HG03439 (cell line): ENCODE data around the gene ZFHX3.
"Not testable (repeated sequence)": the region's sequence is repeated elsewhere in the genome, so short reads cannot be mapped to it uniquely, and the experiment has no call there.

Source experiments
- ATAC-seq: cut with Tn5 transposase; IDR thresholded peaks from one replicate; pipeline ENCODE4 v1.9.1; 2021; ENCODE audit warnings: mild to moderate bottlenecking, moderate library complexity; ENCODE audit not compliant: unreplicated experiment

ZFHX3 gene

DNA sequence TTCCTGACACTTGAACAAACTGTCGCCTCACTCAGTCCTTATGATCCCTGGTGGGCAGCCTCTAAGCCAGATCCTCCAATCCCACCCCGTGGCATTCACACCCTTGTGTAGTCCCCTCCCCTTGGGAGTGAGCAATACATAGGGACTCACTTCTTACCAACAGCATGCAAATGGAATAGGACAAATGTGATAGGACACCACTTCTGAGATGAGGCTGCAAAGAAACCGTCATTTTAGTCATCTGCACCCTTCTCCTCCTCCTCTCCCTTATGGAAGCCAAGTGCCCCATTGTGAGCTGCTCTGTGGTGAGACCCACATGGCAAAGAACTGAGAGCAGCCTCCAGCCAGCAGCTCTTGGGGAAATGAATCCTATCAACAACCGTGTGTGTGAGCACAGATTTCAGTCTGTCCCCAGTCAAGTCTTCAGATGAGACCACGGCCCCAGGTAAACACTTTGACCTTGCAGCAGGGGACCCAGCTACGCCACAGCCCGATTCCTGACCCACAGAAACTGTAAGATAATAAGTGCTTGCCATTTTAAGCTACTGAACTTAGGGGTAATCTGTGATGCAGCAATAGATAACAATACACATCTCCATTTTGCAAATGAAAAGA lies 46.9 kb downstream of the ZFHX3 start:
- ATAC-seq, result no peak

DNA sequence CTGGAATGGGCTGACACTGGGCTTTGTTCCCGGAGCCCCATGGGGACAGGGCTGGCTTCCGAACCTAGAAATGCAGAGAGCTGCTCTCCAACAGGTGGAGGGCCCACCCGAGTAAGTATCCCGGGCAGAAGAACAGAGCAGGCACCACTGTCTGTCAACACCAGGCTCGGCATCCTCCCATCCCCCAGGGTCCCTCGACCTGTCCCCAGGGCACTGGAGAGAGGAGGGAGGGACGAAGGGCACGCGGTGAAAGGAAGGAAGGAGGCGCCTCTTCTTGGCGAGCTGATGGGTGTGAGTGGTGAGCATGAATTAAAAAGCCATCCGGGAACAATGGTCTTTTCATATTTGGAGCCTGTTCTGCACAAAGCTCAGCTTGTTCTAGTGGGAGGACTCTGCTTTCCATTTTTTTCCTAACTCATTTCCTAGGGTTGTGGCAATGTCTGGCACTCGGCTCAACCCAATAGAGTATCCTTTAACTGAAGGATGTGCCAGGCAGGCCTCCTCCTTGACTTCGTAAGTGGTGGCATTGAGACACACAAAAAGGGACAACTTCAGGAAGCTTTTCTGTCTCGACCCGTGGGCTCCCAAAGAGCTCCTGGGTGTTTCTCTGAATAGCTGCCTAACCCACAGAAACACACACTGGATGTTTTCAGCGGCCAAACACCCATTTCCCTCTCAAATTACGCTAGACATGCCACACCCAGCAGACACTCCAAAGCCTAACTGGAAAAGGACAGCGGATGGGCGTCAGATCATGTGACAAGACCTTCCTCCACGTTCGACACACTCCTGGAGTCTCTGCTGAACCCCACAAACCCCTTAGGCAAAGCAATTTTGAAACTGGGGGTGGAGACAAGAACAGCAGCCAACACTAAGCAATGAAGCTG lies 47.7 kb downstream of the ZFHX3 start:
- no peak for ATAC-seq

DNA sequence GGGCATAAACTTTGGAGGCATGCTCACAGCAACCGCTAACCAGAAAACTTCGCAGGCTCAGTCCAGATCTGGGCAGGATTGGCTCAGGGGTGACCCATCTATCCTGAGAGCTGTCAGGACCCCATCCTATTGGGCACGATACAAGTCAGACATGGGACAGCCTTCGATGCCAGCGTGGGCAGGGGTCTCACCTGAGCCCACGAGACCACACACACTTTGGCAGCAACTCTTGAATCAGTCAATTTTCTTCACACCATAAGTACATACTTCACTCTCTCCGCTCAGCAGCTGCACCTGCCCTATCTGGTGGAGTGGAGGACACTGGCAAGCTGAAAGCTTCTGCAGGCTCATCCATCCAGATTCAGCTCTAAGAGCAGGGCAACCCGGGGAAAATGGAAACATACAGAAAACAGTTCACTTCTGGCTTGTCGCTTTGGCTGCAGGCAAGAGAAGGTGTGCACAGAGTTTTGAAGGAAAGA lies 48.3 kb downstream of the ZFHX3 start:
- ATAC-seq, result no peak

DNA sequence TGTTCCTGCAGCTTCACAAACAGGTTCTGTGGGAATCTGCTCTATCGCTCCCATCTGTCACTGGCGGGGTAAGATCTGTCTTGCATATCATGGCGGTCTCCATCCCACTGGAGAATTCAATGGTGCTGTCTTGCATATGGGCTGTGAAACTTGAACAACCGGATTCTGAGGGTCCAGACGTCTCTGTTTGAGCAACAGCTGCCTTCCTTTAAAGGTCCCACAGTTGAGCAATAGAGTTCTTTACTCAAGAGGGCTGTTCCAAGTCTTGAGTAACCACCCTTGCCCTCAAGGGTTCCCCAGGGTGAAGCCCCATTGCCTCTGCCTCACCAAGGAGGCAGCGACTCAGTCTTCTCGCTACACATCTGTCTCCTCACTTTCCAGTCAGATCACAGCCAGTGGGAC lies 50.8 kb downstream of the ZFHX3 start:
- no peak for ATAC-seq

DNA sequence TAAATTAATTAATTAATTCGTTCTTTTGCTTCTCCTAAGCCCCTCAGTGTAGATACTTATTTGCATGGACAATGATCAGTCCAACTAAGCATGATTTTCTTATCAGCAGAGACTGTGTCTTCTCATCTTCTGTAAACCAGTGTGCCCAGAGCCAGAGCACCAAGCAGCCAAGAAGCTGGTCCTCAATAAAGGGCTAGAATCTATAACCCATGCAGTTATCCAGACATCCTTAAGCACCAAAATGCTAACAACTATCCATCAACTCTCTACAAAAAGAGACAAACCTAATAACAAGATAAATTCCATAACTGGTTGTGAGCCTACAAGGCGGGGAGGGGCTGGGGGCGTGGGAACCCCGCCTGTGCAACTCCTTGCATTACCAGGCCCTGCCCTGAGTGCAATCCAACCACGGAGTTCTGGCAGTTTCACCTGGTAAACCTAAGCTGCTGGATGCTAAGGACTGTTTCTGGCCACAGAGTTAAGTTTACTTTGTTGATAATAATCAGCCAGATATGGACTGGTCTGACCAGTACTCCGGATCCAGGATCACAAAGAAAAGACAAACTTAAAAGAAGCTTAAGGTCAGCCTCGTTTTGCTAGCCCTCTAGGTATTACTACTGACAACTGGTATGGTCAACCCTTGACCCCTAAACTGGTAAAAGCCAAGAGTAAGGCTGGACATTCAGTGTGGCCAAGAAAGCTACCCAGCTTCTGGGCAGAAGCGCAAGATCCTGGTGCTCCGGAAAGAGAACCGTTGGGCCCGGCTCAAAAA lies 51.5 kb downstream of the ZFHX3 start:
- no peak for ATAC-seq

DNA sequence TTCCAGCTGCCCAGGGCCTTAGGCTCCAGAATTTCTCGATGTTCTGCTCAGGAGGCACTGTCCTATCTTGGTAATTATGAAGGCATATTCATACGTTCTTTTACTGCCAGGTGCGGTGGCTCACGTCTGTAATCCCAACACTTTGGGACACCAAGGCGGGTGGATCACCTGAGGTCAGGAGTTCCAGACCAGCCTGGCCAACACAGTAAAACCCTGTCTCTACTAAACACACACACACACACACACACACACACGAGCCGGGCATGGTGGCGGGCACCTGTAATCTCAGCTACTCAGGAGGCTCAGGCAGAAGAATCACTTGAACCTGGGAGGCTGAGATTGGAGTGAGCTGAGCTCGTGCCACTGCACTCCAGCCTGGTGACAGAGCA lies 52.1 kb downstream of the ZFHX3 start:
- not testable (repeated sequence) for ATAC-seq

DNA sequence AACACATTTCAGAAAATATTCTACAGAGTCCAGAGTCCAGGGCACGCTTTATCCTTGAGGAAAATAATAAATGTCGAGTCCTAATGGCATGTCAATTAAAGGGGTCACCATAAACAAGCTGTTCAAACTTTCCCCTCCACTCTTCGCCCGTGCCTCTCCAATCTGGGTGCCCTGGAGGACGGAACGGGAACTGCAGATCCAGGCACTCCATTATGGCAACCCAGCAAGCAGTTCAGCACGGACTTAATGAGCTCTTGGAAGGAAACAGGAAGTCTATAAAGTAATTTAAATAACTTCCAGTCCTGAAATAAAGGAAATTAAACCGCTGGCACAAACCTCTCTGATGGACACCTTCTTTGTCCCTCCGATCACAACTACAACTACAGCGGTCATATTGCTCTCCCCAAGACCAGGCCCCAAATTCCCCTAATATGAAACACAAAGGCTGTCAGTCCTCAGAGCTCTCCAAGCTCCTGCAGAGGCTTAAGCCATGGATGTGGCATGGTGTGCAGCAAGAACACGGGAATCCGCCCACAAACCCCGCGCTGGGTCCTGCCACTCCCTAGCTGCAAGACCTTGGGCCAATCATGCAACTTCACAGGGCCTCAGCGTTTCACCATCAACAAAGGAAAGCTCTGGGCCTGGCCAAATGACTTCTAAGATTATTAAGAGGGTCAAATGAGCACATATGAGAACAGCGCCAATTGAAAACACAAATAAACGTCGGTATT lies 52.6 kb downstream of the ZFHX3 start:
- no peak for ATAC-seq

DNA sequence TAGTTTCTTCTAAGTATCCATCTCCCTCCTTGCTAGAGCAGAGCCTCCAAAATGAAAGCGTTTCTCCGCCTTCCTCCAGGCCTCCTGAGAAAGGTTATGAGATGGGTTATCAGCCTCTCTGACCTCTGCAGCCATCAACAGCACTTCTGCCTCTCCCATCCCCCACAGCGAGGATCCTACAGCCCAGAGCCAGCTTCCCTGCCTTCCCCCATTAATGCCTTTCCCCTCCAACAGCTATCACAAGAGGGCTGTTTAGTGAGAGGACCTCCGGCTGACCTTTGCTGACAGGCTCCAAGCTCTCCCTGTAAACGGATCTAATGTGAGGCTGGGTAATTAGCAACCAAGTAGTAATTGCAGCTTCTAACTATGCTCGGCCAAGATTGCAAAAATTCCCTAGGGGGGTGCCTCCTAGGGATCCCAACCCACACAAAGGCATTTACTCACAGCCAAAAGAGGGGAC lies 55.8 kb downstream of the ZFHX3 start:
- ATAC-seq, result no peak

DNA sequence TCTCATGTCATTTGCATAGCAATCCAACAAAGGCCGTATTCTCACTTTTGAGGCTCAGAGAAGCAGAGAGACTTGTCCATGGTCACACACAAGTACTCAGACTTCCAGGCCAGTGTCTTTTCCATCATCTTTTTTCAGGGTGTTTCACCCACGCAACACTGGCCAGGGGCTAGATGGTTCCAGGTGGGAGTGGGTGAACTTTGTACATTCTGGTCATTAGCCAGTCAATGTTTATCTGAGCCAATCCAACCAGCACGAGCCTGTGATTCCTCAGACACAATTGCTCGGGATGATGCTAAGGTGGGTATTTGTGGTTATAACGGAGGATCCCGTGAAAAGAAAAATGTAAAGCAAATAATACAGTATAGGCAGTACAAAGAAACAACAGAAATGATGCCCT lies 56.3 kb downstream of the ZFHX3 start:
- ATAC-seq, result no peak

DNA sequence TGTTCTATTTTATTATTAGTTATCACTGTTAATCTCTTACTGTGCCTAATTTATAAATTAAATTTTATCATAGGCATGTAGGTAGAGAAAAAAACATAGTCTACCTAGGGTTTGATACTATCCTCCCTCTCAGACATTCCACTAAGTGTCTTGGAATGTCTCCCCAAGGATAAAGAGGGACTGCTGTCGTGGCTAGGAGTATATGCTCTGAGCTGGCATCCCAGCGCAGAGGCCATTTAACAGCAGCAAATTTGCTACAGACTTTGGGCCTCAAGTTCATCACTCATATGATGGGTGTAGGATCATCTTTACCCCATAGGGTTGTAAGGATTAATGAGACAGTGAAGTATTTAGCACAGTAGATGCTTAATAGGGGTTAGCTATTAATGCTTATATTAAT lies 56.7 kb downstream of the ZFHX3 start:
- ATAC-seq, result no peak

DNA sequence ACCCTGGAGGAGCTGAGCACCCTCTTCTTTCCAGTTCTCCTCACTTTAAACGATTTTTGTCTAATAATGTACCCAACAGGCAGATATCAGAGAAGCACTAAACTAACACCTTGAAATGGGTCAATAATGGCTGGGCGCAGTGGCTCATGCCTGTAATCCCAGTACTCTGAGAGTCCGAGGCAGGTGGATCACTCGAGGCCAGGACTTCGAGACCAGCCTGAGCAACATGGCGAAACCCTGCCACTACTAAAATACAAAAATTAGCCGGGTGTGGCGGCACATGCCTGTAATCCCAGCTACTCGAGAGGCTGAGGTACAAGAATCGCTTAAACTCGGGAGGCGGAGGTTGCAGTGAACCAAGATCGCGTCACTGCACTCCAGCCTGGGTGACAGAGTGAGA lies 57.4 kb downstream of the ZFHX3 start:
- no peak for ATAC-seq

DNA sequence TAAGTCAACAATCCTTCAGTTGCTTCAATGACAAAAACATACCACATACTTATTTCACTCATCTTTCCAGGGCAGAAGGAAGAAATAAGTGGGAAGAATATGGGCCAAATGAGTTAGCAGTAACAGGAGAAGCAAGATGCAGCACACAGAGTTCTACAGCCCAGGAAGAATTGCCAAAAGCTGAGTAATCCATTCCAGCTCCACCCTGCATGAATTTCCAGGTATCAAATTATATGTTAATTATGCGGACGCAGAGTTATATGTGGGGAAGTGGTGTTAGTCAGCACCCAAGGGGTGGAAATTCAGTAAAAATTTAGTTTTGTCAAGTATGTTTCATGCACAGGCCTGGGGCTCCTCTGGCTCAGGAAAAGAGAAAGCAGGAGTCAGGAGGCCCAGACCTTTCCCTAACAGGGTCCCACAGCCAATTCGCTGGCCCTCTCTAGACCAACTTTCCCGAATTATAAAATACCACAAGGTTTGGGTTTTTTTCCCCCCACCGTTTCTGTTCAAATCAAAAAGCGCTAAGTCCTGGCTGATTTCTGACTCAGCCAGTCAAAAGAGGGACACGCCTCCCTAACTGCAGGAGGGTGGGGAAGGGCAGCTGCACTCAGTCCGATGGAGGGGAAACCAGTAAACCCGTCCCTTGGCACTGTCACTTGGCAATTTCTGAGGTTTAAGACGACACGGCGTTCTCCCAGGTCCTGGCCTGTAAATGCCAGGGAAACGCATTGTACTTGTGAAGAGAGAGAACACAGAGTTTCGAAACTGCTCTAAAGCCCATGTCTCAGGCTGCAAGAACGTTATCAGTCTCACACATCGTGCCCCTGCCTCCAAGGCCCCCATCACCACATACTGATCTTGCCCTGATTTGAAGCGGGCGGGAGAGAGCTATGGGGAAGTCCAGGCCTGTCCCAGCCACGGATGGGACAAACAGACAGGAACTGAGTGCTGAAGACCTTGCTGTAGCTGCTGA lies 58.1 kb downstream of the ZFHX3 start:
- no peak for ATAC-seq

DNA sequence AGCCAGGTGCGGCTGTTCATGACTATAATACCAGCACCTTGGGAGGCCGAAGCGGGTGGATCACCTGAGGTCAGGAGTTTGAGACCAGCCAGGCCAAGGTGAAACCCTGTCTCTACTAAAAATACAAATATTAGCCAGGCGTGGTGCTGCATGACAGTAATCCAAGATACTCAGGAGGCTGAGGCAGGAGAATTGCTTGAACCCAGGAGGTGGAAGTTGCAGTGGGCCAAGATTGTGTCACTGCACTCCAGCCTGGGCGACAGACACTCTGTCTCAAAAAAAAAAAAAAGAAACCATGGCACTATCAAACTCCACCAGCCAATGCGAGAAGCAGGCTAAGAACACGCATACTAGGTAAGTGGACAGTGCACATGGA lies 58.7 kb downstream of the ZFHX3 start:
- ATAC-seq, result not testable (repeated sequence)

DNA sequence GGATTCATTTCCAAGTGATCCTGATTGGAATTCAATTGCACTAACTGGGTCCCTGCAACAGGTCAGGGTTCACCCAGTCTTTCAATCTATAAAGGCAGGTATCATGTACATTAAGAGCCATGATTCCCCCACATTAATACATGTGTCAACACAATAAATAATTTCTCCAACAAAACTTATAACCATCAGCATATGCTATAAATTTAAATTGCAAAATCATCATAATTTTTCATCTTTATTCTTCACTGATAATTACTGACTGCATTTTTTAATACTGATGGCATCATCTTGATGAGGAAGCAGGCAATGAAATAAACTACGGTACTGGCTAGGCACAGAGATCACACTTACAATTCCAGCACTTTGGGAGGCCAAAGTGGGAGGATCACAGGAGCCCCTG lies 59.4 kb downstream of the ZFHX3 start:
- no peak for ATAC-seq

DNA sequence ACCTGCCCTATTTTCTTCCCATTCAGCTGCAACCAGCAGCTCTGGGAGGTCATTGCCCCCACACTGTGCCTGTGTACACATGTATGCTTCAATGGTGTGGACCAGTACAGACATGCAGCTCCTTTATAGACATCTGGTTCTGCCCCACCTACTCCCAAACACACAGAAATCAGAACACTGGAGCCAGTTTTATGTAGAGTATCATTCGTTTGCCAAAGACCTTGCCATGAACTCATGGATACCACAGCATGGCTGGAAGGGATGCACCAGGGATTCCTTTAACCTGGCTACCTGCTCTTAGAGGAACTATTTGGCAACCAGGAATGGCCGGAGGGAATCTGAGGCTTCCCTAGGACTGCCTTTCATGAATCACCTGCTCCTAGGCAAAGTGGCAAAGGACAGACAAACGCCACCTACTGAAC lies 60.4 kb downstream of the ZFHX3 start:
- no peak for ATAC-seq

DNA sequence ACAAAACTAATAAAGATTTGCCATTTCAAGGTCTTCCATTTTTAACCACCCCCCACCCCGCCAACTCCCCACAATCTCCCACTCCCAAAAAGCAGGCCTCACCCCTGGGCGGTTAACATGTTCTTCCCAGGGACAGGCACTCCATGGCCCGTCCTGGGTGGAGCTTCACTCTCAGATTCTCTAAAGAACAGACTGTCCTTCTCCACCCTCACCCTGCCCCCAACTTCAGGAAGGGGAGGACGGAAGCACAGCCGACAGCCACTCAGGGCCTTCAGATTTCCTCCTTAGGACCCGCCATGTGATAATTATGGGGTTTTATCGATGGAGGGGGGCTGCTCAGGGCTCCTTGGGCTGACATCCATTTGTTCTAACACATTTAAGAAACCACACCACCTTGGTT lies 61.9 kb downstream of the ZFHX3 start:
- no peak for ATAC-seq

DNA sequence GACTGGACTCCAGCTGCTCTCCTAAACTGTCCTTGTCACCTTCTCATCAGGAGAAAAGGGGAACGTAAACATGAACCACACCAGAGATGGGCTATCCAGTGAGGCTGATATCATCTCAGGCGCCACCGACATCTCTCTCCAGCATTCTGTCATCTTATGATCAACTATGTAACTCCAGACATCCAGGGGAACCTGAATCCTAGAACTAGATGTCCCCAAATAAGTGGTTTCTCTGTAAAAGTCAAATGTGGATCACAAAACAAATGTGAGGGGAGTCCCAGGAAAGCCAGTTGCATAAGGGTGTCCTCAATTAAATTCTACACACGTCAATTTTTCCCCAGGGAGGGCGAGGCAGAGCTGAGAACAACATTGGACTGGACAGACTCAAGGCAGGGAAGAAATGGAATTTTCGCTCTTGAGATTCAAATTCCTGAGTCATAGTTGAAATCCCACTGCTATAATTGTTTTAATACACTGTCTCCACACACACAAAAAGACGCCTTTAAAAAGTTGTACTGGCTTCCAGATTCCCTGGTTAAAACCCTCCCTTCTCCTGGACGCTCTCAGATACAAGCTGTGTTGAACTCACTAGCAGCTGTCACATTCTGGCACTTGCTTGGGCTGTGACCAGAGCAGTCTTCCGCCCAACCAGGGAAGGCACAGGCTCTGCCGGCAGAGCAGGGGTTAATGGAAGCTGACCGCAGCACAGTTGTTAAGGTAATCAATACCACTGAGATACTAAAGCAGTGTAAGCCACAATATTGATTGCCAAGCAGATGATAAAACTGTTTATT lies 62.6 kb downstream of the ZFHX3 start:
- no peak for ATAC-seq

DNA sequence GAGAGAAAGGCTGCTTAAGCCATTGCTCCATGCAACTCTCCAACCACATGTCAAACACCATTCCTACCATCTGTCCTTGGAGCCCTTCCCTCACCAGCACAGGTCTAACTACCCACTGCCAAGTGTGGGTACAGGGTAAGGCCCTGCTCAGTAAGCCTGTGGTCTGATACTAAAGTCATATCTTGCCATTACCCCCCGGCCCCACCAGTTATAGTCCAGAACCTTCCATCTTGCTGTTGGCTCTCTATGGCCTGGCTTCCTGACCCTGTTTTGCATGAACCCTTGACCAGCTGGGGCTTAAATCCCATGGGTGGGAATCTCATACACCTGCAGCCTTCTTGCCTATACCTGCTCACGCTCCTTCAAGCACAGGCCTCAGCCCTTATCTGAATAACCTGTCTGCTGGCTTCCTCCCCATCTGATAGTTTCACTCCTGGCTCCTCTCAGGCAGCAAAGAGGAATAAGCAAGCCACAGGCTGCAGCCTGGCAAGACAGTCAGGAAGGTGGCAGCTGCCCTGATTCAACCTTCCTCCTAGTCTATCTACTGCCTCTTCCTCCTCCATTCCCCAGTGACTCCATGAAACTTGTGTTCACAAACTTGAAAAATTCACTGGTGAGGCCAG lies 64.1 kb downstream of the ZFHX3 start:
- no peak for ATAC-seq
